Mesothelial cell of epicardium (in vitro differentiated cells): ENCODE data around the gene SPIRE2. TPM values are rescaled to one million over a fixed set of nuclear protein-coding genes. Genes with fewer than 3 reads are reported as not detected.
"Not testable (repeated sequence)": the region's sequence is repeated elsewhere in the genome, so short reads cannot be mapped to it uniquely, and the experiment has no call there.

Experiments used
- DNase-seq, 2 experiments: peaks; one replicate each; pipeline ENCODE4 v3.0.0; 2021; ENCODE audit warnings: low spot score in 2 of 2; ENCODE audit not compliant: unreplicated experiment in 2 of 2
- H3K27ac Mint-ChIP-seq: 2 replicates; pipeline ENCODE4 v1.8.0; 2021; ENCODE audit warnings: mixed read lengths
- H3K27me3 Mint-ChIP-seq: 2 replicates; pipeline ENCODE4 v1.8.0; 2021; ENCODE audit warnings: low read depth, mixed read lengths
- H3K36me3 Mint-ChIP-seq: 2 replicates; pipeline ENCODE4 v1.8.0; 2021; ENCODE audit warnings: mixed read lengths
- H3K4me1 Mint-ChIP-seq: 2 replicates; pipeline ENCODE4 v1.8.0; 2021; ENCODE audit warnings: mixed read lengths
- H3K4me3 Mint-ChIP-seq: 2 replicates; pipeline ENCODE4 v1.8.0; 2021; ENCODE audit warnings: mild to moderate bottlenecking, moderate library complexity, mixed read lengths
- H3K9me3 Mint-ChIP-seq: 2 replicates; pipeline ENCODE4 v1.8.0; 2021; ENCODE audit warnings: mixed read lengths
- CTCF ChIP-seq: fragments of 200-600 bp; sonication (generic); IDR thresholded peaks from one replicate; pipeline ENCODE4 v1.5.0; 2021; ENCODE audit warnings: antibody characterized with exemption; ENCODE audit not compliant: unreplicated experiment
- total RNA-seq: library from RNA; stranded (reverse); gene quantifications from 3 replicates; pipeline ENCODE4 v1.2.1, GENCODE V29; 2021

SPIRE2 gene
- total RNA-seq, 1 donor from 2014 or later: 6.8 TPM

- Mint-ChIP-seq H3K4me3 (peak overlapping the region; percentile 71), H3K27ac (peak overlapping the region; percentile 47), H3K9me3 (no peaks in the 10 kb centered on the region), H3K4me1 (peaks cover 17% of the 10 kb centered on the region), H3K36me3 (no peaks in the 10 kb centered on the region), H3K27me3 (peaks cover 3% of the 10 kb centered on the region)
- no peak for TF ChIP-seq CTCF
- peak in 1 of 2 experiments; percentile 54 for DNase-seq
Measured at GRCh38 chr16:89827383-89828198, 684 bp upstream of the SPIRE2 start.

- Mint-ChIP-seq H3K9me3 (no peaks in the 10 kb centered on the region), H3K27me3 (peaks cover 3% of the 10 kb centered on the region), H3K36me3 (no peaks in the 10 kb centered on the region), H3K4me3 (peak overlapping the region; percentile 64), H3K4me1 (peaks cover 10% of the 10 kb centered on the region), H3K27ac (peak overlapping the region; percentile 56)
- no peak for TF ChIP-seq CTCF
- DNase-seq: no peak
Measured at GRCh38 chr16:89828870-89829629, 775 bp downstream of the SPIRE2 start.

- peak overlapping the region; percentile 64 for H3K4me3 Mint-ChIP-seq
Measured at GRCh38 chr16:89829630-89830437, 1.6 kb downstream of the SPIRE2 start.

GRCh38 chr16:89831810-89832328 is 3.6 kb downstream of the SPIRE2 start:
- Mint-ChIP-seq H3K4me1 (peaks cover 10% of the 10 kb centered on the region), H3K27ac (no peak overlapping the region), H3K9me3 (no peaks in the 10 kb centered on the region), H3K4me3 (no peak overlapping the region), H3K27me3 (peaks cover 3% of the 10 kb centered on the region), H3K36me3 (no peaks in the 10 kb centered on the region)
- no peak for TF ChIP-seq CTCF
- DNase-seq: no peak

More at GRCh38 chr16:89829630-89830437, 1.6 kb downstream of the SPIRE2 start:
- no peak for DNase-seq
- H3K27me3 Mint-ChIP-seq: peaks cover 3% of the 10 kb centered on the region
- TF ChIP-seq CTCF: no peak
- H3K27ac Mint-ChIP-seq: no peak overlapping the region
- no peaks in the 10 kb centered on the region for H3K36me3 Mint-ChIP-seq
- H3K9me3 Mint-ChIP-seq: no peaks in the 10 kb centered on the region
- H3K4me1 Mint-ChIP-seq: peaks cover 10% of the 10 kb centered on the region

- not testable (repeated sequence) for H3K9me3 Mint-ChIP-seq, H3K4me3 Mint-ChIP-seq, H3K36me3 Mint-ChIP-seq, H3K27me3 Mint-ChIP-seq, H3K4me1 Mint-ChIP-seq, H3K27ac Mint-ChIP-seq, DNase-seq
Measured at GRCh38 chr16:89833664-89834363, 5.5 kb downstream of the SPIRE2 start.

- not testable (repeated sequence) for H3K27ac Mint-ChIP-seq, H3K9me3 Mint-ChIP-seq, DNase-seq, H3K36me3 Mint-ChIP-seq, H3K4me1 Mint-ChIP-seq, H3K4me3 Mint-ChIP-seq, H3K27me3 Mint-ChIP-seq
Measured at GRCh38 chr16:89834813-89835363, 6.6 kb downstream of the SPIRE2 start.

- not testable (repeated sequence) for H3K4me3 Mint-ChIP-seq, H3K27me3 Mint-ChIP-seq, H3K4me1 Mint-ChIP-seq, DNase-seq, H3K27ac Mint-ChIP-seq, H3K36me3 Mint-ChIP-seq, H3K9me3 Mint-ChIP-seq
Measured at GRCh38 chr16:89836484-89836883, 8.2 kb downstream of the SPIRE2 start.
